HG03280 (cell line): Measurements from ENCODE around the gene ZNF454.

Source experiments
- ATAC-seq: cut with Tn5 transposase; IDR thresholded peaks from one replicate; pipeline ENCODE4 v1.9.1; 2021; ENCODE audit warnings: mild to moderate bottlenecking, moderate library complexity; ENCODE audit not compliant: unreplicated experiment

The ZNF454 gene

DNA sequence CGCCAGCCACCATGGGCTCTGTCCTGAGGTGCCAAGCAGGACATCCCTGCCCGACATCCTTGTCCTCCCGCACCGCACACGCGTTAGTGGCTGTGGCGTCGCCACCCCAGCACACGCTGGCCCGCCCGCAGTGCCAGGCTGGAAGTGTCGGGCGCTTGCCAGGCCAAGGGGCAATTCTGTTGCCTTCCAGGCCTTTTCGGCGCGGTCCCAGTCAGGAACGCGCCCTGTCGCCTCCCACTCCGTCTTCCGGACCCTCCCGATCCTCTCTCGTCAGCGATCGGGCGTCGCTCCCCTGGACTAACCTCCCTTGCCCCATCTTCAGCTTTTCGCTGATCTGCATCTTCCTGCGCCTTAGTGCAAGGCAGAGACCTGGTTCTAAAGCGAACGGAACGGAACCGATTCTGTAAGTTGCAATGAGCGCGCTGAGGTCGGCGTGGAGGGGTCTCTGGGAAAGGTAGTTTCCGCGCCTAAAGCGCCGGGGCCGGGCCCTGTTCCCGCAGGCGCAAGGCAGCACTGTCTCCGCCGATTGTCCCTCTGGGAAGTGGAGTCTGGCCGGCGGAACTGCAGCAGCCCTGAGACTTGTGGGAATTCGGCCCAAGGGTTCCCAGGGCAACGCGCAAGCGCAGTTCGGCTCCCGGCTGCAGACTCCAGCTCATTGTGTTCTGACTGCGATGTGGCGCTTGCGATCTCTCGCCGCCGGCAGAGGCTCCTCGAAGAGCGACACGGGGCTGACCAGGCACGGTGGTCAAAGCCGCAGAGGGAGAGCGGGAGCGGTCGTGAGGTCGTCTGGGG is at the start of gene ZNF454:
TSS of gene ZNF454 (plus strand) at position 630 of the 792 bp plus-strand sequence. CDS start 1,594 bp downstream, outside the sequence.
- no peak for ATAC-seq

DNA sequence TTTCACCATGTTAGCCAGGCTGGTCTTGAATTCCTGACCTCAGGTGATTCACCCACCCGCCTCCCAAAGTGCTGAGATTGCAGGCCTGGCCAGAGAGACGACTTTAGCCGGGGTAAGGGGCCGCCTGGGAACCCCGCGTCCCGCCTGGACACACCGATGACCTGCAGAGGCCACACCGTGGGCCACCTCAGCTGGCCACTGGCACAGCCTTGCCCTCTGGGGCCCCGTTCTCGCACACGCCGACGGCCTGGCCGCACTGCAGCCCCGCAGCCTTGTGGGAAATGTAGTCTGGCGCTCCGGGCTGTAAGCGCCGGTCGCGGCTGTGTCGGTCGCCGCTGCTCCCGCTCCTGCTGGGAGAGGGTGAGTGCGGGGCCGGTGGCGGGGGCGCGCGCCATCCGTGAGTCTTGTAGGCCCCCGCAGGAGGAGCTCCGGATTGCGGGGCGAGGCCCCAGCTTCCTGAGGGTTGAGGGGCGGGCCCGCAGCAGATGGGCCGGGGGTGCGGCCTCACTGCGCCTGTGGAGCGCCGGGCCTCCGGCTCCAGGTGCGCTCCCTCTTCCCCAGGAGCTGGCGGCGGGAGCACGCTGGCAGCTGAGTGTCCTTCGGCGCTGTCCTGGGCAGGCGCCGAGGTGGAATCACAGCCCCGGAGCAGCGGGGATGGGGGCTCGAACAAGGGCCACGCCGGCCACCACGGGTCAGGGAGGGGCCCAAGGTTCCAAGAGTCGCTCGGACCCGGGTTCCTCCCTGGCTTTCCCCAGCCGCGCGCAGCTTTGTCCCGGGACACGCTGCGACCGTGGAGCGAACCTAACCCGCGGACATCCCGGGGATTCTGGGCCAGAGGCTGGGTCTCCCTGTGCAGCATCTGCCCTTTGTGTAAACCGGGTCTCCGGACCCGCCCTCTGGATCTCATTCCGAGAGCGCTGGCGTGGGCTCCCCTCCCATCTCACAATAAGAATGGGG is 45.1 kb upstream of the ZNF454 start, which contains the start of gene ZFP2:
TSS of gene ZFP2 (plus strand) at position 299 of the 957 bp plus-strand sequence. CDS start 35,401 bp downstream, outside the sequence.
- no peak for ATAC-seq

GRCh38 chr5:178899289-178899688 is 41.7 kb upstream of the ZNF454 start:
- ATAC-seq: no peak

DNA sequence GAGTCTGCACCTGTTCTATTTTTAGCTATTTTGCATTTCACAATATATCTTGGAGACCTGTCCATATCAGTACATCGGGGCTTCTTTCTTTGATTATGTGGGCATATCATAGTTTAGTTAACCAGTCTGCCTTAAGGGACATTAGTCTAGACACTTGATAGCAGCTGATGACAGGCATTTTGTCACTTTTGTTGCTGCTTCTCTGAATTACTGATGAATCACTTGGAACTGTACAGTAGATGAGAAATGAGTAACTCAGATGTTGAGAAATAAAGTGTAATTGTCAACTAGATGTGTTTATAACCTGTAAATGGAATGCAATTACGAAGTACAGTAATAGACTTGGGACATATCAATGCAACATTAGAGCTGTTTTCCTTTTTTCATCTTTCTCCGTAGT is 38.1 kb upstream of the ZNF454 start:
- no peak for ATAC-seq

DNA sequence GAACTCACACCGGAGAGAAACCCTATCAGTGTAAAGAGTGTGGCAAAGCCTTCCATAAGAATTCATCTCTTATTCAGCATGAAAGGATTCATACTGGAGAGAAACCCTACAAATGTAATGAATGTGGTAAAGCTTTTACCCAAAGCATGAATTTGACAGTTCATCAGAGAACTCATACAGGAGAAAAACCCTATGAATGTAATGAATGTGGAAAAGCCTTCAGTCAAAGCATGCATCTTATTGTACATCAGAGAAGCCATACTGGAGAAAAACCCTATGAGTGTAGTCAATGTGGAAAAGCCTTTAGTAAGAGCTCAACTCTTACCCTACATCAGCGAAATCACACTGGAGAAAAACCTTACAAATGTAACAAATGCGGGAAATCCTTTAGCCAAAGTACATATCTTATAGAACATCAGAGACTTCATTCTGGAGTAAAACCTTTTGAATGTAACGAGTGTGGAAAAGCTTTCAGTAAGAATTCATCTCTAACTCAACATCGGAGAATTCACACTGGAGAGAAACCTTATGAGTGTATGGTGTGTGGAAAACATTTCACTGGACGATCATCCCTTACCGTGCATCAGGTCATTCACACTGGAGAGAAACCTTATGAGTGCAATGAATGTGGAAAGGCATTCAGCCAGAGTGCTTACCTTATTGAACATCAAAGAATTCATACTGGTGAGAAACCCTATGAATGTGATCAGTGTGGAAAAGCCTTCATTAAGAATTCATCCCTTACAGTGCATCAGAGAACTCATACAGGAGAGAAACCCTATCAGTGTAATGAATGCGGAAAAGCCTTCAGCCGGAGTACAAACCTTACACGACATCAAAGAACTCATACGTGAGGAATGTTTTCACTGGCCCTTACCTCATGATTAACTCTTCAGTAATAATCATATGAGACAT is 8.9 kb upstream of the ZNF454 start:
- no peak for ATAC-seq

- no peak for ATAC-seq
Observed at GRCh38 chr5:178941361-178941760, 363 bp downstream of the ZNF454 start.

GRCh38 chr5:178965465-178966055 is 24.6 kb downstream of the ZNF454 start:
- no peak for ATAC-seq

- no peak for ATAC-seq
Observed at GRCh38 chr5:178981381-178981780, 40.4 kb downstream of the ZNF454 start.

DNA sequence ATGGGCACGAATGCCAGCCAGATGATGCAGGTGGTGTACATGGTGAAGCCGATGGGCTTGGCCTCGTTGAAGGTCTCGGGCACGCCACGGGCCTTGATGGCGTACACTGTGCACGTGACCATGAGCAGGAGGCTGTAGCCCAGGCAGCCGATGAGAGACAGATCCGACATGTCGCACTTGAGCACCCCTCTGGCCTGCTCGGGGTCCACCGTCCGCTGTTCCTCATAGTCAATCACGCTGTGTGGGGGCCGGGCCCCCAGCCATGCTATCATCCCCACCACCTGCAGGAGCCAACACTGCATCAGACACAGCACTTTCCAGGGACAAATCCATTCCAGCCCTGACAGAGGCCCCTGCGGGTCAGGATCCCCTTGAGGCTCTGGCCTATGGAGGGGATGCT is 41.9 kb downstream of the ZNF454 start:
- no peak for ATAC-seq

DNA sequence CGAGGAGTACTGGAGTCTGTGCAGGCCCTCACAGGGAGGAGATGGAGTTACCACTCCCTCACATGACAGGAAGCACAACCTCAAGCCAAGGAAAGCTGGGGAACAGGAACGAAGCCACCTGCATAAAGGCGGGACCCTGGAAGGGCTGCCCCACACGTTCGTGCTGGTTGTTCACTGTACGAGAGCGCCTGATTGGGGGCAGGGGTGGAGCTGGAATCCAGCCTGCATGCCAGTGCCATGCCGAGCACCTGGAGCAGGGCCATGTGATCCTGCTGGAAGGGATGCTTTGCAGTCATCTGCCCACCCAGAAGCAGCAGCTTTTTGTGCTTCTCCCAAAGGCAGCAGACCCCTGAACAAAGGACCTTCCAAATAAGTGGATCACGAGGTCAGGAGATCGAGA is 42.7 kb downstream of the ZNF454 start:
- ATAC-seq: no peak

GRCh38 chr5:178984145-178985072 is 43.4 kb downstream of the ZNF454 start:
- ATAC-seq: no peak

DNA sequence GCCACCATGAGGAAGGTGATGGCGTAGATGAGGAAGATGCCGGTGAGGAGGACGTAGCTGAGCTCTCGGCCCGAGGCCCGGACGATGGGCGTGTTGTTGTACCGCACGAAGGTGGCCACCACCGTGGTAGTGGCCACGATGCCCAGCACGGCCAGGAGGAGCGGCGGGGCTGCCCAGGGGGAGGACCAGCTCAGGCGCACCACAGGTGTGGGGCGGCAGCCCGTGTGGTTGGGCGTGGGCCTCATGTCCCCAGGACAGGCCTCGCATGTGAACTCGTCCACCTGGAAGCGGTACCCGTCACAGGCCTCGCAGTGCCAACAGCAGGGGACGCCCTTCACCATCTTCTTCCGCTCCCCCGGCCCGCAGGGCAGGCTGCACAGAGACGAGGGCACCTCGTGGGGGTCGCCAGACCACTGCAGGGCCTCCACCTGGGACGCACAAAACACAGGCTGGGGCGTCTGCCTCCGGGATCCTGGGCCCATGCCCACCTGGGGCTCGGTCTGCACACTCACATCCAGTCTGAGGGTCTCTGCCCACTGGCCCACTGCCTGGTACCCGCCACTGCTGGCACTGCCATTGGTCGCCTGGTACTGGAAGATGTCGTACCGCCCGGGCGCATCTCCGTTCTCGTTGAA is 45.4 kb downstream of the ZNF454 start:
- ATAC-seq: no peak

- ATAC-seq: no peak
Observed at GRCh38 chr5:178988436-178989220, 47.6 kb downstream of the ZNF454 start.

GRCh38 chr5:178989311-178989710 is 48.3 kb downstream of the ZNF454 start:
- ATAC-seq: no peak

DNA sequence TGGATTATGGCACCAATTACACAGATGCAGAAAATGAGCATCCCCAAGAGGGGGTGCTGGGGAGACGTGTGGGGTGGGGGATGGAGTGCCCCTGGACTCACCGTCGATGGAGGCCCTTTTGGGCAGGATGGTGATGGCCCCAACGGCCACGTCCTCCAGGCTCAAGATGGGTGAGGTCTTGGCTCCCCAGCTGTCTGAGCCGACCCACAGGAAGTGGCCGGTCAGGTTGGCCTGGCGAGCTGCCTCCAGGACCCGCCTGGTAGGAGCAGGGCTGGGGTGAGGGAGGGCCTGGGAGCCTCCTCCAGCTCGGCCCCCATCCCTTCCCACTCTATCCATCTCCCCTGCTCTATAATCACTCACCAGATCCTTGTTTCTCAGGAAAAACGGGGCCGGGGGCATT is 49.5 kb downstream of the ZNF454 start:
- no peak for ATAC-seq

GRCh38 chr5:178991190-178992145 is 50.5 kb downstream of the ZNF454 start:
- ATAC-seq: no peak
